ENCODE data around the gene FAAP100. TPM values are rescaled to one million over a fixed set of nuclear protein-coding genes. Genes with fewer than 3 reads are reported as not detected.
"Not testable (repeated sequence)": the region's sequence is repeated elsewhere in the genome, so short reads cannot be mapped to it uniquely, and the experiment has no call there.

Gene FAAP100
- total RNA-seq, 2 donors from 2014 or later = 27.8 to 50.4 TPM

GRCh38 chr17:81533339-81534141 lies 18.6 kb downstream of the FAAP100 start:
- ATAC-seq = no peak
- 79 to 81% methylated on average over 7 to 21 of the region's 21 CpGs for WGBS, 2 donors

GRCh38 chr17:81532490-81533287 lies 19.5 kb downstream of the FAAP100 start:
- intact Hi-C loops (cut with DNase I) = no loop called here
- H3K4me3 ChIP-seq = no peak overlapping the region
- ATAC-seq (no peak), DNase-seq (no peak)
- peaks cover 43% of the 10 kb centered on the region for H3K4me1 ChIP-seq
- H3K27ac ChIP-seq = no peak overlapping the region
- no peaks in the 10 kb centered on the region for H3K9me3 ChIP-seq
- WGBS, 2 donors = 91 to 96% methylated on average over 6 to 11 of the region's 11 CpGs
- TF ChIP-seq POLR2A (IDR thresholded peaks at IDR 0.05) (no peak), CTCF (IDR thresholded peaks at IDR 0.05) (no peak)
- no peaks in the 10 kb centered on the region for H3K36me3 ChIP-seq (replicated peaks in 1 of 2; ENCODE audit: insufficient read depth in 1 of 2, low read depth in 2 of 2)
- no peaks in the 10 kb centered on the region for H3K27me3 ChIP-seq

More at GRCh38 chr17:81533339-81534141, 18.6 kb downstream of the FAAP100 start:
- DNase-seq = no peak
- Histone ChIP-seq H3K36me3 (replicated peaks in 1 of 2; ENCODE audit: insufficient read depth in 1 of 2, low read depth in 2 of 2) (no peaks in the 10 kb centered on the region), H3K4me3 (no peak overlapping the region), H3K4me1 (peaks cover 49% of the 10 kb centered on the region), H3K9me3 (no peaks in the 10 kb centered on the region), H3K27ac (no peak overlapping the region), H3K27me3 (no peaks in the 10 kb centered on the region)
- TF ChIP-seq POLR2A (IDR thresholded peaks at IDR 0.05) = no peak
- no peak for TF ChIP-seq CTCF (IDR thresholded peaks at IDR 0.05)
- intact Hi-C loops (cut with DNase I) = no loop called here

GRCh38 chr17:81531998-81532404 lies 20.2 kb downstream of the FAAP100 start:
- ATAC-seq; H3K4me3 ChIP-seq; H3K27ac ChIP-seq; intact Hi-C loops (cut with DNase I); DNase-seq; H3K9me3 ChIP-seq; H3K27me3 ChIP-seq; H3K36me3 ChIP-seq (replicated peaks in 1 of 2; ENCODE audit: insufficient read depth in 1 of 2, low read depth in 2 of 2): not testable (repeated sequence)
- H3K4me1 ChIP-seq = peaks cover 36% of the 10 kb centered on the region
- 80 to 85% methylated on average over 3 of the region's 3 CpGs for WGBS, 2 donors

- H3K9me3 ChIP-seq; H3K27ac ChIP-seq; DNase-seq; H3K27me3 ChIP-seq; H3K4me3 ChIP-seq; H3K36me3 ChIP-seq (replicated peaks in 1 of 2; ENCODE audit: insufficient read depth in 1 of 2, low read depth in 2 of 2); ATAC-seq; intact Hi-C loops (cut with DNase I): not testable (repeated sequence)
- H3K4me1 ChIP-seq = peaks cover 26% of the 10 kb centered on the region
- WGBS, 2 donors = 80% methylated on average over 6 of the region's 6 CpGs
Observed at GRCh38 chr17:81531013-81531412, 21.1 kb downstream of the FAAP100 start.

GRCh38 chr17:81529437-81529803 lies 22.7 kb downstream of the FAAP100 start:
- Histone ChIP-seq H3K9me3 (no peaks in the 10 kb centered on the region), H3K27ac (no peak overlapping the region), H3K27me3 (no peaks in the 10 kb centered on the region), H3K4me1 (peaks cover 18% of the 10 kb centered on the region), H3K4me3 (no peak overlapping the region), H3K36me3 (replicated peaks in 1 of 2; ENCODE audit: insufficient read depth in 1 of 2, low read depth in 2 of 2) (no peaks in the 10 kb centered on the region)
- DNase-seq (no peak), ATAC-seq (no peak)
- intact Hi-C loops (cut with DNase I) = no loop called here
- TF ChIP-seq POLR2A (IDR thresholded peaks at IDR 0.05) (no peak), CTCF (IDR thresholded peaks at IDR 0.05) (no peak)
- WGBS, 2 donors = 84 to 89% methylated on average over 3 to 6 of the region's 6 CpGs

Data from body of pancreas (tissue), 4 donors.